MG63 (cell line): ENCODE measurements around the gene LCORL. TPM values are rescaled to one million over a fixed set of nuclear protein-coding genes. Genes with fewer than 3 reads are reported as not detected.

Experiments
- DNase-seq: peaks from one replicate; pipeline ENCODE4 v3.0.0-alpha.2; 2020
- H3K27me3 ChIP-seq: fragments of 250-450 bp; sonication (Bioruptor Pico); 2 replicates; pipeline ENCODE4 v1.5.1; 2020; ENCODE audit warnings: mild to moderate bottlenecking, moderate library complexity
- H3K36me3 ChIP-seq: fragments of 250-450 bp; sonication (Bioruptor Pico); 2 replicates; pipeline ENCODE4 v1.5.1; 2020; ENCODE audit warnings: mild to moderate bottlenecking, moderate library complexity
- H3K4me3 ChIP-seq: fragments of 250-450 bp; sonication (Bioruptor Pico); 2 replicates; pipeline ENCODE4 v1.5.1; 2020; ENCODE audit warnings: mild to moderate bottlenecking, moderate library complexity
- H3K9me3 ChIP-seq: fragments of 250-450 bp; sonication (Bioruptor Pico); 2 replicates; pipeline ENCODE4 v1.5.1; 2020; ENCODE audit warnings: mild to moderate bottlenecking, moderate library complexity
- total RNA-seq: library from RNA; depleted of rRNA; stranded (reverse); fragments of >200 nt; shearing (Covaris generic); gene quantifications from 2 replicates; pipeline ENCODE4 v1.2.3, GENCODE V29; 2014; ENCODE audit warnings: low replicate concordance

Gene LCORL
- total RNA-seq, 1 experiment from 2014 or later = 5.2 TPM

DNA sequence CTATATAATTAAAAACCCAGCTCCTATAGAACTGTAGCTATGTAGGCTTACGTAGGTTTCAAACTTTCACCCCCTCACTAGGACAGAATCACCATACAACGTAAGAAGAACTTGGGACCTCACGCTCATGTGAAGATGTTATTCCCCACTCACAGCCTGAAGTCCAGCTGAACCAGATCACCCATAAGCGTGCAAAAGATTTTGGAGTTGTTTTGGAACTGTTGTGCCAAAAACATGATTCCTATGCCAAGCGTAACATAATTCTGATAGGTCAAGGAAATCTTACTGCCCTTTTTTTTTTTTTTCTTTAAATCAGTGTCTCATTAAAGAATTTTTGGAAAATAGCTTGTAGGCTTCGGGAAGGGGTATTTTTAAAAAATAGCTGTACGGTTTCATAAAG lies 57.0 kb downstream of the LCORL start:
- DNase-seq = no peak
- H3K27me3 ChIP-seq = no peaks in the 10 kb centered on the region

DNA sequence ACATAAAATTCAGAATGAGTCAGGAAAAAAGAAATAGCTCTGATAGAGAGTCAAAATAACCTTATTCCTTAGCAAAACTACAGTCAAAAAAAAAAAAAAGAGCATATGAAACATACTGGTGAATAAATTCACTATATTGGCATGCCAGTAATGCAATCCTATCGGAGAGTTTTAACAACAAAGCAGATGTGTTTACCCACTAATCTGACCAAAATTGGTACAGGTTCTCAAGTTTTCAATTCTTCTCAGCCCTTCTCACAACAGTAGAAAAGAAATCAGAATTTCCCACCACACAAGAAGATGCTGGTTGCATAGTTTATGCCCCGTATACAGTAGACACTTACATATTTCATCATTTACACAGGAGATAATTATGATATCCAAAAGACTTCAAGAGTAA lies 59.4 kb downstream of the LCORL start:
- Histone ChIP-seq H3K36me3 (0 out of 2 replicates have a peak, but pooled peaks cover 2% of the 10 kb centered on the region), H3K27me3 (no peaks in the 10 kb centered on the region), H3K9me3 (no peaks in the 10 kb centered on the region), H3K4me3 (no peak overlapping the region)
- DNase-seq = no peak

More for the DNA sequence above, 57.0 kb downstream of the LCORL start:
- Histone ChIP-seq H3K4me3 (no peak overlapping the region), H3K36me3 (no peaks in the 10 kb centered on the region), H3K9me3 (no peaks in the 10 kb centered on the region)

DNA sequence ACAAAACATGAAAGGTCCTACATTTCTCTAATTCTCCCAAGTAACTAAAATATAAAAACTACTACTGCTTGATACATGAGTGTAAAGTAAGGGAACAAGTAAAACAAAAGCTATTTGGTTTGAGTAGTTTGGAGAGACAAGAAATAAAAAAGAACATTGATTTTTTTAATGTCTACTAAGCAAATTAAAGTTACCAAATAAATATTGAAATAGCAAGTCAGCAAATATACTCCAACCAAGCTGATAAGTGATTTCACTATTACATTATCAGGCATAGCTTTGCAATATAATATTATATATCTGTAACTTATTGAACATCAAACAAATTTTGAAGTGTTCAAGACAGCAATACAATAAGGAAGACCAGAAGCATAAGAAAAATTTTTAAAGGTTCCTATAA lies 60.3 kb downstream of the LCORL start:
- DNase-seq = no peak

DNA sequence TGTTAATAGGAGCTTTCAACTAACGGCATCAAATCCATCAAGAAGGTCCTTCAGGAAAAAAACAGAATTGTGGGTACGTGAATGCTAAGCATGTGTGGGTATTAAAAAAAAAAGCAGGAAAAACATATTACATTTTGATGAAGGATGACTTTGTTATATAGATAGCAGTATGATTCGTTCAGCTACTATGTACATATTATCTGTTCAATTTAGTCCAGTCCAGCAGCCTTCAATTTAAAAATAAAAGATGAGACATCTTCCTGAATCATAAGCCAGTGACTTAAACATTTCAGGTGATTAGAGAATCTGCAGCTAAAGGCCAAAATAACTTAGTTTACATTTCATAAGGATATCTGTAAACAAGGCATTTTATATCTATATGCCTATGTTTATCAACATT lies 63.4 kb downstream of the LCORL start:
- DNase-seq = no peak
- Histone ChIP-seq H3K9me3 (no peaks in the 10 kb centered on the region), H3K36me3 (peaks cover 2% of the 10 kb centered on the region; the same call in 1 of the 2 replicates), H3K4me3 (no peak overlapping the region), H3K27me3 (no peaks in the 10 kb centered on the region)

More for the DNA sequence above, 60.3 kb downstream of the LCORL start:
- no peaks in the 10 kb centered on the region for H3K27me3 ChIP-seq
- no peaks in the 10 kb centered on the region for H3K9me3 ChIP-seq
- H3K36me3 ChIP-seq = 0 out of 2 replicates have a peak, but pooled peaks cover 2% of the 10 kb centered on the region
- H3K4me3 ChIP-seq = no peak overlapping the region

DNA sequence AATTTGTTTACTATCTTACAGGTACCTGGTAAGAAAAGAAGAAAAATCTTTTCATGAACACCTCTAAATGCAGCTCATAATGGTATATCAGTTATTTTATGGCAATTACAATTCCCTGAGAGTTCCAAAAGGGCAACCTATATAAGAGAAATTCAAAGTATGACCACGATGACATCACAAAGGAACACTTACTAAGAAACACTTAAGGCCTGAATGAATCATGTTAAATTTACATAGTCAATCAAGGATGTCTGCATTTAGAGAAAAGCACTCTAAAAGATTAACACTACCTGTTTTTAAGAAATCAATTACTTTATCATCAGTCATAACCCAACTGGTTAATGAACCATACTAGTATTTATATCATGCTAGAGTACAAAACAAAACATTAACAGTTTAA lies 63.9 kb downstream of the LCORL start:
- no peak overlapping the region for H3K4me3 ChIP-seq
- no peak for DNase-seq
- no peaks in the 10 kb centered on the region for H3K9me3 ChIP-seq
- no peaks in the 10 kb centered on the region for H3K27me3 ChIP-seq
- peaks cover 2% of the 10 kb centered on the region; the same call in 1 of the 2 replicates for H3K36me3 ChIP-seq

DNA sequence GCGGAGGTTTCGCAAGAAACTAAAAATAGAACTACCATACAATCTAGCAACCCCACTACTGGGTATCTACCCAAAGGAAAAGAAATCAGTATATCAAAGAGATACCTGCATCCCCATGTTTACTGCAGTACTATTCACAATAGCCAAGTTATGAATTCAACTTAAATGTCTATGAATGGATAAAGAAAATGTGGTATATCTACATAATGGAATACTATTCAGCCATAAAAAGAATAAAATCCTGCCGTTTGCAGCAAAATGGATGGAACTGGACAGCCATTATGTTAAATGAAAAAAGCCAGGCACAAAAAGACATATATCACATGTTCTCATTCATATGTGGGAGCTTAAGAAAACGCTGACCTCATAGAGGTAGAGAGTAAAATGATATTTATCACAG lies 65.3 kb downstream of the LCORL start:
- Histone ChIP-seq H3K36me3 (peaks cover 2% of the 10 kb centered on the region; the same call in 1 of the 2 replicates), H3K27me3 (no peaks in the 10 kb centered on the region), H3K9me3 (no peaks in the 10 kb centered on the region), H3K4me3 (no peak overlapping the region)
- DNase-seq = no peak

DNA sequence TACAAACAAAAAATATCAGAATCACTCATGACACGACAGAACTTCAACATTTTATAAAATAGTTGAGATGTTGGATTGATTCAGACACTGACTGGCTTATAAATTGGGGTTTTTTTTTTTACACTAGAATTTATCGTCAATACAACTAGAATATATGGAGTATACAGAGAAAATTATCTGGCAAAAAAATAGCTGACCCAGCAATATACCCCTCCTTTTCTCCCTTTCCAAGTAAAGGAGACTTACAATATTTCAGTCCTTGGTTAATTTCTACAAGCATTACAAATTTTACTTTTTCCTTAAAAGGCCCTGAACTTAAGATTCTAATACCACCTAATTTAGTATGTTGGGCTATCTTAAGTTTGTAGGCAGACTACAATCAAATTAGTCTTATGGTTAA lies 76.3 kb downstream of the LCORL start:
- no peak overlapping the region for H3K4me3 ChIP-seq
- DNase-seq = no peak
- H3K9me3 ChIP-seq = no peaks in the 10 kb centered on the region
- no peaks in the 10 kb centered on the region for H3K27me3 ChIP-seq
- no peaks in the 10 kb centered on the region for H3K36me3 ChIP-seq

DNA sequence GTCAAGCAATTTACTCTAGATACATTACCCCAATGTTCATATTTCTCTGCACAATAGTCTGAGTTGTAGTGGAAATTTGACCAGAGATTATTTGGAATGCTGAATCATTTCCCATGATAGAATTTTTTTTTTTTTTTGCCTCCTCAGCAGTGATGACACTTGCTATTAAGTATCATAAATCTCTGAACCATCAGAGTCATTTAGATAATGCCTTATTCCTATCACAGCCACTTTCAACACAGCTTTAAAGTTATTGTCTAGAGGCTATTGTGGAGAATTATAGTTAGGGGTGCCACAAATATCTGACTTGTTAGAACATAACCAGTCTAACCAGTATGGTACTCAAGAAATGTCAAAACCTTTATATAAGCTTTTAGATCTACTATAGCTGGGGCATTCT lies 79.8 kb downstream of the LCORL start:
- Histone ChIP-seq H3K4me3 (no peak overlapping the region), H3K27me3 (no peaks in the 10 kb centered on the region), H3K36me3 (no peaks in the 10 kb centered on the region), H3K9me3 (no peaks in the 10 kb centered on the region)
- DNase-seq = no peak

DNA sequence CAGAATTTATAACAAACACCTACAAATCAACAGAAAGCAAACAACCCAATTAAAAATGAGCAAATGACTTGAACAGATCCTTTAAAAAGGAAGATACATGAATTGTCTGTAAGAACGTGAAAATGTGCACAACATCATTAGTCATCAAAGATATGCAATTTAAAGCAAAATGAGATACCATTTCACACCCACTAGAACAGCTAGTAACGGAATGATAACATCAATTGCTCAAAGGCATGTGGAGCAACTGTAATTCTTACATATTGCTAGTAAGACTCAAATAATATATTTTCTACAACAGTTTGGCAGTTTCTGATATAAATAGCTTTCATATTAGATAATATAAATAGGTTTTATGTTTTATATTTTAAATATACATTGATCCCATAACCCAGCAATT lies 82.5 kb downstream of the LCORL start:
- no peak for DNase-seq
- no peaks in the 10 kb centered on the region for H3K9me3 ChIP-seq
- no peaks in the 10 kb centered on the region for H3K36me3 ChIP-seq
- H3K4me3 ChIP-seq = no peak overlapping the region
- H3K27me3 ChIP-seq = no peaks in the 10 kb centered on the region

DNA sequence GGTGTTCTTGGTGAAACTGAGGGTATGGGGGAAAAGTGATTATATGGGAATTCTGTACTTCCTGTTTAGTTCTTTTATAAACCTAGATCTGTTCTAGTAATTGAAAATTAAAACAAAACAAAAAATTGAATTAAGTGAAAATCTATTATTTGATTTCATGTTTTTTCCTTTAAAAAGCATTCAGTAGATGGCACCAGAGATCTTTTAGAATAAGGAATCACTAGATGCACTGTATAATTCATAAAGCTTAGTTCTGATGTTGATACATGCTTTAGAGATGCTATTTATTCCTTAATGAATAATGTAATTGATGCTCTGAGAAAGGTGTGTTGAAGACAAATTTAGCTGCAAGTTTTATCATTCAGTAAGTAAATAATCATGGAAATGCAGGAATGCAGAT lies 87.3 kb downstream of the LCORL start:
- H3K9me3 ChIP-seq = no peaks in the 10 kb centered on the region
- no peak for DNase-seq
- no peak overlapping the region for H3K4me3 ChIP-seq
- no peaks in the 10 kb centered on the region for H3K36me3 ChIP-seq
- H3K27me3 ChIP-seq = no peaks in the 10 kb centered on the region

DNA sequence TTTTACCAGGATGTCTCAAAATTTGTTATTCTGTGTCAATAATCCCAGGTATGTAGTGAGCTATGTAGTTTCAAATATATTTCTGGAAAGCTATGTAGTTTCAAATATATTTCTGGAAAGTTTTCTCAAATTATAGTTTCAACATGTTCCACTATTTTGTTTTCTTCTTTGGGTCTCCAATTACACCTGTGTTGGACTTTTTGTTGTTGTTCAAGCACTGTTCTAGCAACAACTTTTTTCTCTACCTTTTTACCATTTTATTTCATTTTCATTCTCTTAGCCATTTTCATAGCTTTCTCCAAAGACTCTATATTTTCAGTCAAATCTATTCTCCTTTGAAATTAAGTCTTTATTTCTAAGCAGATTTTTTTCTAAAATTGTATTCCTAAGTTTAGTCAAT lies 88.4 kb downstream of the LCORL start:
- Histone ChIP-seq H3K36me3 (no peaks in the 10 kb centered on the region), H3K4me3 (no peak overlapping the region), H3K27me3 (no peaks in the 10 kb centered on the region), H3K9me3 (no peaks in the 10 kb centered on the region)
- DNase-seq = no peak

DNA sequence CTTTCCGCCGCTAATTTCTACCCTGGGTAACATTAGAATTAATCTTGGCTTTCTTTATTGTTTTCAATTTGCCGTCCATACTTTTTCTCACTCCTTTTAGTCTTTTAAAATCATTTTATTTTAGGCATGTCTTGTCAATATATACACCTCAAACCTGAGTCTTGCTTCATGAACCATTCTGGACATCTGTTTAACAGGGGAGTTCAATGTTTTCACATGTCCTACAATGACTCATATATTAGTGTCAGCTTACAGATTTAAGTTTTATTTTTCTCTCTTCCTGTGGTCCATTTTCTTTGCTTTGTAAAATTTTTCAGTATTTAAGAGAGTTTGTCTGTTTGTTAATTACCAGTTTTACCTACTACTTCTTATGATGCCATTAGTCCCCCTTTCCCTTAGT lies 89.5 kb downstream of the LCORL start:
- Histone ChIP-seq H3K27me3 (no peaks in the 10 kb centered on the region), H3K4me3 (no peak overlapping the region), H3K9me3 (no peaks in the 10 kb centered on the region), H3K36me3 (no peaks in the 10 kb centered on the region)
- DNase-seq = no peak

DNA sequence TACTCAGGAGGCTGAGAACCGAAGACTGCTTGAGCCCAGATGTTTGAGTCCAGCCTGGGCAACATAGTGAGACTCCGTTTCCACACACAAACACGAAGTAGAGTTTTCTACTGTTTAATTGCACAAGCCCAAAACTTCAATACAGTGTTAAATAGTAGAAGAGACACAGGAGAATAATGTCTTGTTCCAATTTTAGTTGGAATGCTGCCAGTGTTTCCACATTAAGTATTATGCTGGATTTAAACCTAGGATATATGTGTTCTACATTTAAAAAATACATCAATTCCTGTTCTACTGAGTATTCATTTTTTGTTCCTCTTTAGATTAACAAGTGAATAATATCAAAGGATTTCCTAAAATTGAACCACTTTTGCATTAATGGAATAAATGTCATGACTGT lies 91.3 kb downstream of the LCORL start:
- no peaks in the 10 kb centered on the region for H3K36me3 ChIP-seq
- H3K9me3 ChIP-seq = no peaks in the 10 kb centered on the region
- no peak for DNase-seq
- no peak overlapping the region for H3K4me3 ChIP-seq
- no peaks in the 10 kb centered on the region for H3K27me3 ChIP-seq

DNA sequence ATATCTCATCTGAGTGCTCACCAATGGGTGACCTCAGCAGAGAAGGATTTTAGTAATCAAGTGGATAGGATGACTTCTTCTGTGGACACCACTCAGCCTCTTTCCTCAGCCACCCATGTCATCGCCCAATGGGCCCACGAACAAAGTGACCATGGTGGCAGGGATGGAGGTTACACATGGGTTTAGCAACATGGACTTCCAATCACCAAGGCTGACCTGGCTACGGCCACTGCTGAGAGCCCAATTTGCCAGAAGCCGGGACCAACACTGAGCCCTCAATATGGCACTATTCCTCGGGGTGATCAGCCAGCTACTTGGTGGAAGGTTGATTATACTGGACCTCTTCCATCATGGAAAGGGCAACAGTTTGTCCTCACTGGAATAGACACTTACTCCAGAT lies 97.4 kb downstream of the LCORL start:
- H3K27me3 ChIP-seq = no peaks in the 10 kb centered on the region
- H3K9me3 ChIP-seq = no peaks in the 10 kb centered on the region
- no peaks in the 10 kb centered on the region for H3K36me3 ChIP-seq
- DNase-seq = no peak
- no peak overlapping the region for H3K4me3 ChIP-seq

DNA sequence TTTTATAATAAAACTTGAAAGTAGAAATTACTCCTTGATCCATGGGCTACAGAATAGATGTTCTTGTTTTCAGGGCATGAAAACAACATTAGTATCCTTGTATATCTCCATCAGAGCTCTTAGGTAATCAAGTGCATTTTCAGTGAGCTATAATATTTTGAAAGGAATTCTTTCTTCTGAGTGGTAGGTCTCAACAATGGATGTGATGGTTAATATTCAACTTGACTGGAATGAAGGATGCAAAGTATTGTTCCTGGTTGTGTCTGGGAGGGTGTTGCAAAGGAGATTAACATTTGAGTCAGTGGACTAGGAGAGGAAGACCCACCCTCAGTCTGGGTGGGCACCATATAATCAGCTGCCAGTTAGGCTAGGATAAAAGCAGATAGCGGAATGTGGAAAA lies 100.1 kb downstream of the LCORL start:
- Histone ChIP-seq H3K27me3 (no peaks in the 10 kb centered on the region), H3K9me3 (no peaks in the 10 kb centered on the region), H3K4me3 (no peak overlapping the region), H3K36me3 (no peaks in the 10 kb centered on the region)
- DNase-seq = no peak

DNA sequence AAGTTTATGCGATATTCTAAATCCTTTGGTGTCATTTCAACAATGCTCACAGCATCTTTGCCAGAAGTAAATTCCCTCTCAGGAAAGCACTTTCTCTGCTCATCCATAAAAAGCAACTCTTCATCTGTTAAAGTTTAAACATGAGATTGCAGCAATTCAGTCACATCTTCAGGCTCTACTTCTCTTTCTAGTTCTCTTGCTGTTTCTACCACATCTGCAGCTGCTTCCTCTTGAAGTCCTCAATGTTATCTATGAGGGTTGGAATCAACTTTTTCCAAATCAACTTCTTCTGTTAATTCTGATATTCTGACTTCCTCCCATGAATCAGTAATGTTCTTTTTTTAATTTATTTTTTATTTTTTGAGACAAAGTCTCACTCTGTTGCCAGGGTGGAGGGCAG lies 100.9 kb downstream of the LCORL start:
- no peaks in the 10 kb centered on the region for H3K27me3 ChIP-seq
- no peak for DNase-seq
- H3K9me3 ChIP-seq = no peaks in the 10 kb centered on the region
- no peak overlapping the region for H3K4me3 ChIP-seq
- H3K36me3 ChIP-seq = no peaks in the 10 kb centered on the region

DNA sequence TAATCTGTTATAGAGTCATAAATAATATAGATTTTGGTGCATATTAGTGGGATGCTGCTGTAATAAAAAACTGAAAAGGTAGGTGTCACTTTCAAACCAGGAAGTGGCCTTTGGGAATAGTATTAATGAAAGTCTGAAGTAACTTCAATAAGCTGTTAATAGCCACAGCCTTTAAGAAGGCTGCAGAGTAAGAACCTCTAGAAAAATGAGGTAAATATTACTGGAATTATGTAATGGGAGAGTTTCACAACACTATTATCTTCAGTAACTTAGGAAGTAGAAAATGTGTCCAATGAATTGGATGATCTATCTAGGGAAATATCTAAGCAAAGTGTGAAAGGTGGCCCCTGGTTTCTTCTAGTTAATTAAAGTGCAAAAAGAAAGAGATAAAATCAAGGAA lies 106.1 kb downstream of the LCORL start:
- Histone ChIP-seq H3K36me3 (no peaks in the 10 kb centered on the region), H3K9me3 (no peaks in the 10 kb centered on the region), H3K4me3 (no peak overlapping the region), H3K27me3 (no peaks in the 10 kb centered on the region)
- no peak for DNase-seq

DNA sequence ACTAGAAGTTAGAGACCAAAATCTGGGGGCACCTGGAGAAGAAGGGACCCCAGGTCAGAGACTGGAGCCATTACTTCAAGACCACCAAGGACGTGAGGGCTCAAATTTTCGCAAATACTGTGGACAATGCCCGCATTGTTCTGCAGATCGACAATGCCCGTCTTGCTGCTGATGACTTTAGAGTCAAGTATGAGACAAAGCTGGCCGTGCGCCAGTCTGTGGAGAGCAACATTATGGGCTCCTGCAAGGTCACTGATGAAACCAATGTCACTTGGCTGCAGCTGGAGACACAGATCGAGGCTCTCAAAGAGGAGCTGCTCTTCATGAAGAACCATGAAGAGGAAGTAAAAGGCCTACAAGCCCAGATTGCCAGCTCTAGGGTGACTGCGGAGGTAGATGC lies 109.5 kb downstream of the LCORL start:
- Histone ChIP-seq H3K36me3 (no peaks in the 10 kb centered on the region), H3K4me3 (no peak overlapping the region), H3K9me3 (no peaks in the 10 kb centered on the region), H3K27me3 (no peaks in the 10 kb centered on the region)
- no peak for DNase-seq

DNA sequence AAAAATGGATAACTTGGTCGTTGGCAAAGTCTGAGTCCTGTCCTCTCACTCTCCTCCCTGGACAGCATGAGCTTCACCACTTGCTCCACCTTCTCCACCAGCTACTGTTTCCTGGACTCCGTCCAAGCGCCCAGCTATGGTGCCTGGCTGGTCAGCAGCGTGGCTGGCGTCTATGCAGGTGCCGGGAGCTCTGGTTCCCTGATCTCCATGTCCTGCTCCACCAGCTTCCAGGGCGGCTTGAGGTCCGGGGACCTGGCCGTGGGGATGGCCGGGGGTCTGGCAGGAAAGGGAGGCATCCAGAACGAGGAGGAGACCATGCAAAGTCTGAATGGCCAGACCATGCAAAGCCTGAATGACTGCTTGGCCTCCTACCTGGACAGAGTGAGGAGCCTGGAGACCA lies 109.9 kb downstream of the LCORL start:
- DNase-seq = no peak
- no peaks in the 10 kb centered on the region for H3K9me3 ChIP-seq
- no peaks in the 10 kb centered on the region for H3K36me3 ChIP-seq
- H3K4me3 ChIP-seq = no peak overlapping the region
- no peaks in the 10 kb centered on the region for H3K27me3 ChIP-seq
